Mucosa of gallbladder (tissue), 1 donor: ENCODE measurements around the gene CACUL1. TPM values are rescaled to one million over a fixed set of nuclear protein-coding genes. Genes with fewer than 3 reads are reported as not detected.
"Not testable (repeated sequence)": the region's sequence is repeated elsewhere in the genome, so short reads cannot be mapped to it uniquely, and the experiment has no call there.

Experiments
- DNase-seq: peaks from one replicate; pipeline ENCODE4 v3.0.0-alpha.2; 2020; ENCODE audit warnings: low spot score
- total RNA-seq: library from RNA; stranded (reverse); gene quantifications from one replicate; pipeline ENCODE4 v1.2.1, GENCODE V29; 2021
- donor health status: DM: no; HTN: no; CAD: no.

Gene CACUL1
- 33.1 TPM for total RNA-seq

DNA sequence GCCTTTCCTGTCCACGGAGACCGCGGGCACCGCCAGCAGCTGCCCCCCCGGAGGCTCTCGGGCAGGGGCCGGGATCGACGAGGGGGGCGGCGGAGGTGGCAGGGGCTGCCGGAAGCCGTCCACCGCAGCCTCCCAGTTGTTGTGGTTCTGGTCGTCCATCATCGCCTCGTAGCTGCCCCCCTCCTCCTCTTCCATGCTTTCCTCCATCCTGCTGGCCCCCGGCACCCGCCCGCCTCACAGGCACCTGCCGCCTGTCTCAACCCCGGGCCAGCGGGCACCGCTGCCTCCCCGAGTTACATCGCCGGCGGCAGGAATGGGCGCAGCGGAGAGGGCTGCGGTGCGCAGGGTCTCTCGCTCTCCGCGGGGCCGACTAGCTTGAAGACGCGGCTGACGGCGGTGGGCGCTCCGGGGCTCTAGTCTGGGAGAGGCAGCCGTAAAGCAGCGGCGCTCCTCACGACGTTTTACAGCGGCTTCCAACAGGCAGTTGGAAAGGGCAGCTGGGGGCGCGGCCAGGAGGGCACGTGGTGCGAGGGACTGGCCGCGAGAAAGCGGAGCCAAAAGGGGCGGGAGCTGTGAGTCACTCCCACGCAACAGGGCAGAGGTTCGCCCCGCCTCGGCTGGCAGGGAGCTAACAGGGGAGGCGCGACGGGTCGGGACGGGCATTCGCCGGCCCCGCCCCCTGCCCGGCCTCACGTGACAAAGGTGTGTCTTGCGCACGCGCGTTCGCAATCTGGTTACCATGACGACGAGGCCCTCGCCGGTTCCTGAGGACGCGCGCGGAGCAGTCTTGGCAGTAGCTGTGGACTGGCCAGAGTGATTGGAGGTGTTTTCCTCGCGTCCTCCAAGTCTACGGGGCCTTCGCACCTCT is at the start of gene CACUL1:
Gene CACUL1 (minus strand): TSS at position 415 of the 868 bp plus-strand sequence. CDS start 208 bp downstream, at position 207.
- peak; percentile 100 for DNase-seq

DNA sequence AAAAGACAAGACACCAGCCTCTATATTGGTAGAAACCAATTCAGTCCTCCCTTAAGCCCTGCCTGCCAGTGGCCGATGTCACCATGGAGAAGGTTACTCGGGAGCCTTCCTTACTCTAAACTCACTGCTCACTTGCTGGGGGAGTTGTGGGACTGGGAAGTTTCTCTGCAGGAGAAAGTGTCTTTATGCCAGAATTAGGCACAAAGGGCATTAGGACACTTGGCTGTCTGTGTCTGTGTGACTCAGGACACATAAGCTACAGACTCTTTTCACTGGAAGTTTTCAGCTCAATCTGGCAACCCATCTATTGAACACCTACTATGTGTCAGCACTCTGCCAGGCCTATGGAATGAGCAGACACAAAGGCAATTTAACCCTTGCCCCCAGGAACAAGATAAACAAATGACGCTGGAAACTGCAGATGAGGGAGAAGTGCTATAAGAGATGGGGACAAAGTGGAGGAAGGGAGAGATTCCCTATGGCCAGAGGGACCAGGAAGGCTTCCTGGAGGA is 49.5 kb upstream of the CACUL1 start:
- DNase-seq, result no peak

DNA sequence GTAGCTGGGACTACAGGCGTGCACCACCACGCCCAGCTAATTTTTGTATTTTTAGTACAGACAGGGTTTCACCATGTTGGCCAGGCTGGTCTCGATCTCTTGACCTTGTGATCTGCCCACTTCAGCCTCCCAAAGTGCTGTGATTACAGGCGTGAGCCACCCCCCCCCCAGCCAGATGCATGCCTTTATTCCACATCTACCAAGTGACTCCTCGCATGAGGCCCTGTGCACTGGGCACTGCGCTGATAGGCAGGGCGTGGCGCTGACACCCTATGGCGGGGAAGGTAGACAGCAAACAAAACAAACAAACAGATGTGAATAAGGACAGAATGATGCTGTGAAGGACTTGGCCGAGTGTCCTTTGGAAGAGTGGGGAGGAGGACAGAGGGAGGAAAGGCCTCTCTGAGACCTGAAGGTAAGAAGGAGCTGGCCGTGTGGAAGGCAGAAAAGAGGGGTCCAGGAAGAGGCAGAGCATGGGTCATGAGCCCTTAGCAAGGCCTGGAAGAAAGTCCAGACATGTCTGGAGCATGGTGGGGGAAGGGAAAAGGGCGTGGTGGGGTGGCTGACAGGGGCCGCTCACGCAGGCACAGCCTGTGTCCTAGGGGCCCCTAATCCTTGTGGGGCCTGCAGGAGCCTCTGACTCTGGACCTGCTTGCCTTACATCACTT is 47.5 kb upstream of the CACUL1 start:
- no peak for DNase-seq

DNA sequence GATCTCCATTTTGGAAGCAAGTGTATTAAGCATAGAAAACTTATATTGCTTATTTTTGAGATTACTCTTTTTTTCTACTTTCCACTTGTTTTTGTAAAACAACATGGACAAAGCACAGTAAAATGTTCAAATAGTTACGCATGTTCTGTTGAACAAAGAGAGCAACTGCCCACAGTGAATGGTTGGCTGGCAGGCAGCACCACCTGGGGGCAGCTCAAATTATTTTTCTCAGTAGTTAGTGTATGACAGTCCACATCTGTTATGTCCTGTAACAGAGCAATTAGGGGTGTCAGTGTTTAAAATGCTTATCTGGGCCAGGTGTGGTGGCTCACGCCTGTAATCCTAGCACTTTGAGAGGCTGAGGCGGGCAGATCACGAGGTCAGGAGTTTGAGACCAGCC is 46.1 kb upstream of the CACUL1 start:
- peak; percentile 43 for DNase-seq

DNA sequence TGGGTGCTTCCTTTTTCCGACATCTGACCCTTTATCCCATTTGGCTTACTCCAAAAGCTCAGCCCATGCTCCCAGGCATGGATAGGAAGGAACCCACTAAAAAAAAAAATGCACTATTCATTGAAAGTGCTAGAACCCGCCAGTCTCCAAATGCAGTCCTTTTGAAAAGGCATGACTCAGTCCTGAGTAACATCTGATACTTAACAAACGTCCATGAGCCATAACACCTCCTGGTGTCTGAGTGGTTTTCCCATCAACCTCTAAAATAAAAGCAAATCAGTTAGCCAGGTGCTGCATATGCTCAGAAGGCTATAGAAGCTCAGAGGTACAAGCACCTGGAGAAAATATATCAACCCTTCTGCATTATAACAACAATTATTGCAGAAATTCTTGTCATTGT is 45.0 kb upstream of the CACUL1 start:
- no peak for DNase-seq

DNA sequence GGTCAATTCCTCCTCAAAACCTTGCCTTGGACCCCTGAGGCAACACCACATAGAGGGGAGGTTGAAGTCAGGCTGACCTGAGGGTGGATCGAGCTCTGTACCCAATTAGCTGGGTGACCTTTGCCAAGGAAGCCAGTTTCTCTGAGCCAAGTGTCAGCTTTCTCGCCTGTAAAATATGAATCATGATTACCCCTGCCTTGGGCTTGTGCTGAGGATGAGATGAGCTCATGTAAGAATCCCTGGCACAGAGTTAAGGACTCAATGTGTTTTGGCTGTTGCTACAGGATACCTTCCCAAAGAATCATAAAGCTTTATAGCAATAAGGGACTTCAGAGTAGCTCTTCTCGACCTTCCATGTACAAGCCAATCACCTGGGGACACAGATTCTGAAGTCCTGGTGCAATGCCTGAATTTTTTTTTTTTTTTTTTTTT is 43.5 kb upstream of the CACUL1 start:
- no peak for DNase-seq

DNA sequence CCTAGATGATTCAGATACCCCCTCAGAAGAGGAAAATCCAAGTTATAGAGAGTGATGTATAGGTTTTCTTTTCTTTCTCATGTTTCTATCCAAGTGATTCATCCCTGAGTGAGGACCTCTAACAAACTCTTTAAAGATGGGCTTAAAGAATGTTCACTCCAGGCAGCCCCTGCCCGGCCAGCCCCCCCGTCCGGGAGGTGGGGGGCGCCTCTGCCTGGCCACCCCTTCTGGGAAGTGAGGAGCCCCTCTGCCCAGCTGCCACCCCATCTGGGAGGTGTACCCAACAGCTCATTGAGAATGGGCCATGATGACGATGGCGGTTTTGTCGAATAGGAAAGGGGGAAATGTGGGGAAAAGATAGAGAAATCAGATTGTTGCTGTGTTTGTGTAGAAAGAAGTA is 40.2 kb upstream of the CACUL1 start:
- DNase-seq, result not testable (repeated sequence)

DNA sequence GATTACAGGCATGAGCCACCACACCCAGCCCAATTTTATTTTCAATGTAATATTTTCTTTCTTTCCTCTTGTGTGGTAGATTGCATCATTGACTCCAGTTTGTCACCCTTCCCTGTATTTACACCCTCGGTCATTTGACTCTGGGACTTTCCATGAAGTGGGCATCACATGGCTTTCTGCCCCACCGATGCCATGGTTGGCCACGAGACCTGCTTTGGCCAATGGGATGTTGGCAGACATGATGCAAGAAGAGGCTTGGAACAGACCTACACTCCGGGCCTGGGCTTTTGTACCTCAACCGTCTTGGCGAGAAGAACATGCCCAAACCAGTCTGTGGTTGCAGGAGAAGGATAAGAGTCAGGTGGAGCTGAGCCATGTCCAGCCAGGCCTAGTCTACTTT is 38.8 kb upstream of the CACUL1 start:
- peak; percentile 13 for DNase-seq

DNA sequence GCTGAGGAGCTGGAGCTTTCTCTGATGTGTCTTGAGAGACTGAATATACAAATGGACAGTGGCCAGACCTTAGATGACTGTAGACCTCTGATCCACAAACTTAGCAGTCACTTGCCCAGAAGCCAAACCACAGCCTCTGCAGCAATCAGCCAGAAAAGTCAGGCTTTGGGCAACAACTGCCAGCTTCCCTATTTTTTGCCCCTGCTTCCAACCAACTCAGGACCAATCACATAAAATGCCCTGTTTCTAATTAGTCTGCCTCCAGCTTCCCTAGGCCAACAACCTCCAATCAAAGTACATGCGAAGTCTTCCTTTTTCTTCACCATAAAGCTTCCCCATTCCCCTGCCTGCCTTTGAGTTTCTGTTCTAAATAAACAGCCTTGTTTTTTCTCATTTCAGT is 37.8 kb upstream of the CACUL1 start:
- peak; percentile 38 for DNase-seq

DNA sequence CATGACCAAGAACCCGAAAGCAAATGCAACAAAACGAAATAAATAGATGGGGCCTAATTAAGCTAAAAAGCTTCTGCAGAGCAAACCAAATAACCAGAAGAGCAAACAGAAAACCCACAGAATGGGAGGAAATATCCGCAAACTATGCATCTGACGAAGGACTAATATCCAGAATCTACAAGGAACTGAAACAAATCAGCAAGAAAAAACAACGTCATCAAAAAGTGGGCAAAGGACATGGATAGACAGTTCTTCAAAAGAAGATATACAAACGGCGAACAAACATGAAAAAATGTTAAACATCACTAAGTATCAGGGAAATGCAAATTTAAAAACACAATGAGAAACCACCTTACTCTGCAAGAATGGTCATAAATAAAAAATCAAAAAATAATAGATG is 35.3 kb upstream of the CACUL1 start:
- DNase-seq, result no peak

DNA sequence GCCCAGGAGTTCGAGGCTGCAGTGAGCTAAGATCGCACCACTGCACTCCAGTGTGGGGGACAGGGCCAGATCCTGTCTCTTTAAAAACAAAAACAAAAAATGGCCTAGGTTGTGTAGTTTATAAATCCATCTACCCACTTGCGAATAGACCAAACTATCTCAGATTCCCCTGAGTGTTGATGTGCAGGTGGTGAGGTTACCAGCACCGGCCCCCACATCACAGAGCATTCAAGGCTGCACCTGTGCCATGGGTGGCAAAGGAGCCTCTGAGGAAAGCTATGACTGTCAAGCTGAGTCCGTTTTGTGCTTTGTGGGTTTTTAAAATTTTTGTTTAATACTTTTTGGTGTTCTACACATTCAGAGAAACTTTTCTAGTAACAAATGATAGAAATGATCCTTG is 30.8 kb upstream of the CACUL1 start:
- DNase-seq, result no peak

DNA sequence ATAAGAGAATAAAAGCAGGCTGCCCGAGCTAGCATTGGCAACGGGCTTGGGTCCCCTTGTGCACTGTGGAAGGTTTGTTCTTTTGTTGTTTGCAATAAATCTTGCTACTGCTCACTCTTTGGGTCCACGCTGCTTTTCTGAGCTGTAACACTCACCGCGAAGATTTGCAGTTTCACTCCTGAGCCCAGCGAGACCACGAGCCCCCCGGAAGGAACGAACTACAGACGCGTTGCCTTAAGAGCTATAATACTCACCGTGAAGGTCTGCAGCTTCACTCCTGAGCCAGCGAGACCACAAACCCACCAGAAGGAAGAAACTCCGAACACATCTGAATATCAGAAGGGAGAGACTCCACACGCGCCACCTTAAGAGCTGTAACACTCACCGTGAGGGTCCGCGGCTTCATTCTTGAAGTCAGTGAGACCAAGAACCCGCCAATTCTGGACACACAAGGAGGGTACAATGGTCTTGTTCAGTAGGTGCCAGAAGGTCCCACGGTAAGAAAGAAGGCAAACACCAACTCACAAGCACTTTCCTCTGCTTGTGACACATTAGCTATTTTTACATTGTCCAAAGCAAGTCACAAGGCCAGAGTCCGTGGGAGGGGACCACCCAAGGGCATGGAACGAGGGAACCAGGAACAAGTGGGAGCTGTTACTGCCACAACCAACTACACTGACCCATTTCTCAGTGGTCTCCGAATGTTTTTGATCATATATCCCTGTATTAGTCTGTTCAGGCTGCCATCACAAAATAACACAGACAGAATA is 29.2 kb upstream of the CACUL1 start:
- no peak for DNase-seq

DNA sequence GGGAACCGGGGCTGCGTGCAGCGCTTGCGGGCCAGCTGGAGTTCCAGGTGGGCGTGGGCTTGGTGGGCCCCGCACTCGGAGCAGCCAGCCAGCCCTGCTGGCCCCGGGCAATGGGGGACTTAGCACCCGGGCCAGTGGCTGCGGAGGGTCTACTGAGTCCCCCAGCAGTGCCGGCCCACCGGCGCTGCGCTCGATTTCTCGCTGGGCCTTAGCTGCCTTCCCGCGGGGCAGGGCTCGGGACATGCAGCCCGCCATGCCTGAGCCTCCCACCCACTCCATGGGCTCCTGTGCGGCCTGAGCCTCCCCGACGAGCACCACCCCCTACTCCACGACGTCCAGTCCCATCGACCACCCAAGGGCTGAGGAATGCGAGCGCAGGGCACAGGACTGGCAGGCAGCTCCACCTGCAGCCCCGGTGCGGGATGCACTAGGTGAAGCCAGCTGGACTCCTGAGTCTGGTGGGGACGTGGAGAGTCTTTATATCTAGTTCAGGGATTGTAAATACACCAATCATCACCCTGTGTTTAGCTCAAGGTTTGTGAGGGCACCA is 28.2 kb upstream of the CACUL1 start:
- DNase-seq, result not testable (repeated sequence)

DNA sequence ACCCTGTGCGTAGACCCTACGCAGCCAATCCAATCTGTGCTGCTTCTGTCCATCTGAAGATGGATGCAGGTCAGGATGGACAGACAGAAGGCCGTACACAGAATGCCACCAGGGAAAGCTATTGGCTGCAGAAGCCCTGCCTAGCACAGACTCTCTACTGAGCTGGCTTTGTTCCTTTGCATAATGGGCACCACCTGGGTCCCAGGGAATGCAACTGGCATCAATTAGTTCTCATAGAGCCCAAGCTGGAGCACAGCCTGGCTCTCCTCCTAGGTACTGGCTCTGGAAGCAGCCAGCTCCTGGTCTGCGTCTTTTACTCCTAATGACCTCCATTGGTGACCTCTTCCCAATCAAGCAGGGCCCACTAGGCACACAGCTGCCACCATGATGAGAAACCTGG is 26.8 kb upstream of the CACUL1 start:
- DNase-seq, result no peak

DNA sequence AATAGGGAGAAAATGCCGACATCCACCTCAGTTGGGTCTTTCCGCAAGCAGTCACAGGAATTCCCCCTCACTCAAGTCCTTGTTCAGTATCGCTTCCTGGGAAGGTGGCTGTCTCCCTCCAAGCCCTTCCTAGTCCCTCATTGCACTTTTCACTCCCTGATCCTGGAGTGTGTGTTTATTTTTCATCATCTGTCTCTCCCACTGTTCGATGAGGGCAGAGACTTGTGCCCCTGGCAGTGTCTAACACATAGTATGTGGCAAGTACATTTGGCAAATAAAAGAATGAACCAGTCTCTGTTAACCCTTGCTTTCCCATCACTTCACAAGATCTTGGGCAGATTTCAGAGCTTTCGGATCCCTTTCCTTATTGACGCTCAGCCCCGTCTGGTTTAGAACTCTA is 24.0 kb upstream of the CACUL1 start:
- no peak for DNase-seq

DNA sequence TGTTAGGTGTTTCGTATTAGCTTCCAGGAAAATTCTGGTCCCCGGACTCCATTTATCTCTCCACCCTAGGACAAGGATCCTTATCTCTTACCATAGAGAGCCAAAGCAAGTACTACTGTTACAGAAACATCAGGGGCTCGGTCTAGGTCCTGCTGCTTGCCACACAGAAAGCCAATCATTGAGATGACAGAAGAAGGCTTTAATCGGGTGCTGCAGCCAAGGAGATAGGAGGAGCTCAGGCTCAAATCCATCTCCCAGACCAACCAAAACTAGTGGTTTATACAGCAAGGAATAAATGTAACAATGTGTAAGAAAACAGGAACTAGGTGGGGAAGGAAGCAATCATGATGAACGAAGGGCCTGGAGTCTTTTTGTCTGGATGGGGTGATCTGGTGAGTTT is 22.2 kb upstream of the CACUL1 start:
- no peak for DNase-seq

DNA sequence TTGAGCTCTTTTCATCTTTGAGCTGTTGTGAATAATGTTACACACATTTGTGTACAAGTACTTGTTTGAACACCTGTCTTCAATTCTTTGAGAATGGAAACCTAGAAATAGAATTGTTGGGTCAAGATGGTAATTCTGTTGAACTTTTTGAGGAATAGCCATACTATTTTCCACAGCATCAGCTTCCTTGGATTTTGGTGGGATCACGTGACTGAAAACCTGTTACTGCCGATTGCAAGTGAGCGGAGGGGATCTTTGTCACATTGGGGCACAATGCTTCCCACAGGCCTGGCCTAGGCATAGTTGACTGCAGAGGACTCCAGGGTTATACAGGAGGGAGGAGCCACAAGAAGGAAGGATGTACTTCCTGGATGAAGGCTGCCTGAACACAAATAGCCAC is 21.3 kb upstream of the CACUL1 start:
- DNase-seq, result no peak

DNA sequence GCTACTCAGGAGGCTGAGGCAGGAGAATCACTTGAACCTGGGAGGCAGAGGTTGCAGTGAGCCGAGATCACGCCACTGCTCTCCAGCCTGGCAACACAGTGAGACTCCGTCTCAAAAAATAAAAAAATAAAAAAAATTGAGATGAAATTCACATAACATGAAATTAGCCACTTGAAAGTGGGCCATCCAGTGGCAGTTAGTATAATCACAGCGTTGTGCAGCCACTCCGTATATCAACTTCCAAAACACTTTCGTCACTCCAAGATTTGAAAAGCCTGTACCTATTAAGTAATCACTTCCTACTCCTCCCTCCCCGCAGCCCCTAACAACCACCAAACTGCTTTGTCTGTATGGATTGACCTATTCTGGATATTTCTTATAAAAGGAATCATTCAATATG is 20.7 kb upstream of the CACUL1 start:
- DNase-seq, result no peak

DNA sequence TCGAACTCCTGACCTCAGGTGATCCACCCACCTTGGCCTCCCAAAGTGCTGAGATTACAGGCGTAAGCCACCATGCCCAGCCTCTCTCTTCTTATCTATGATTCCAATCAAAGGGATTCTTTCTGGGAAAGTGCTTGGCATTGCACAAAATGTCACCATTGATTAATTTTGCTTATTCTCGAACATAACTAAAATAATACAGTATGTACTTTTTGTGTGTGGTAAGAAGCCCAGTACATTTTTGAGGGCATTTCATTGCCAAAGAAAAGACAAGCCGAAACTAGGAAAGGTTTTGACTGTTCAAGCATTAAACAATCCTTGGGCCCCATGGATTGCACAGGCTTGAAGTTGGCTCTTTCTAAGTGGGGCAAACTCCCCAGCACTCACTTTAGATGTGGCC is 18.3 kb upstream of the CACUL1 start:
- no peak for DNase-seq

DNA sequence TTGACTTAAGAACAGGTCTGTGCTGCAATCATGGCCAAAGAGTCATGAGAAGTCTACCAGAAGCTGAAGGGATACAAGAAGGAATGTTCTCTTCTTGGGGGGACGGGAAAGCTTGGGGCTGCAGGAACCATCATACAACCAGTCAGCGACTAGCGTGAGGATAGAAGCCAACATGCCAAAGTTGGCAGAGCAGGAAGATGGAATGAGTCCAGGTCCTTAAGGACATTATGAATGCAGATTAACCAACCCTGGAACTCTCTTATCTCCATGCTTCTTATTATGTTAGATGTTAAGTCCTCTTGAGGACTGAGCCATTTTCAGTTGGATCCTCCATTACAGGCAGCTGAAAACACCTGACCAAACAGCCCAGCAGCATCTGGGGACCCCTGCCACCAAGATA is 17.2 kb upstream of the CACUL1 start:
- no peak for DNase-seq

DNA sequence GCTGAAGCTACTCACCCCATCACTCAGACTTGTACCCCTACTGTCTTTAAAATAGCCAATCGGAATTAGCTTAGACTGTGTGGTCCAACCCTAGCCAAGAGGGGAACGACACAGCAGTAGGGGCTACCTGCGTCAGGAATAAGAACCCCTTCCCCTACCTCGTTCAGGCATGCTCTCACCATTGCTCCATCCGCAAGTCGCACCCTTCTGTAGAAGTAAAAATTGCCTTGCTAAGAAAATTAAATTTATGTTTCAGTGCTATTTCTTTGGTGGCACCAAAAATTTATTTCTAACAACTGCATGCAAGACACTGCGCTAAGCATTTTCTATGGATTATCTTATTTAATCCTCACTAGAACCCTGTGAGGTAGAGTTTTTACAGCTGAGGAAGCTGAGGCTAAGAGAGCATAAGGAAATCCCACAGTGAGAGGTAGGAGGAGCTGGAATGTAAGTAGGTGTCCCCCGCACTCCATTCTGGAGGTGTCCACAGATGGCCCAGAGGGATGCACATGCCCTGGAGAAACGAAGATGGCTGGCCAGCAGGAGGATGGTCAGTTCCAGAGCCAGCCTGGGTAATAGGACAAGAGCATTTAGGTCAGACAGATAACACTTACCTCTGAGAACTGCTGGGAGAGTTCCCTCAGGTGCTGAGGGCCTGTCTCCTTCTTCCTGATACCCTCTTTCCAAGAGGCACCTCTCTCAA is 15.3 kb upstream of the CACUL1 start:
- DNase-seq, result no peak
